ENCODE data around the gene KIF20B.
A peak's percentile ranks its signal among the peaks of the same experiment; 100 is the strongest.
"Not testable (repeated sequence)": the region's sequence is repeated elsewhere in the genome, so short reads cannot be mapped to it uniquely, and the experiment has no call there.

KIF20B gene

GRCh38 chr10:89776665-89777064, 75.3 kb downstream of the KIF20B start:
- DNase-seq (ENCODE audit: low read depth): no peak

GRCh38 chr10:89782470-89782869, 81.1 kb downstream of the KIF20B start:
- no peak for DNase-seq (ENCODE audit: low read depth)

- DNase-seq (ENCODE audit: low read depth): no peak
Observed at GRCh38 chr10:89783406-89783805, 82.0 kb downstream of the KIF20B start.

GRCh38 chr10:89785095-89785494, 83.7 kb downstream of the KIF20B start:
- no peak for DNase-seq (ENCODE audit: low read depth)

GRCh38 chr10:89789188-89789877, 87.9 kb downstream of the KIF20B start:
- no peak for DNase-seq (ENCODE audit: low read depth)

GRCh38 chr10:89792187-89792586, 90.8 kb downstream of the KIF20B start:
- DNase-seq (ENCODE audit: low read depth): no peak

GRCh38 chr10:89793649-89794254, 92.4 kb downstream of the KIF20B start:
- peak; percentile 12 for DNase-seq (ENCODE audit: low read depth)

- DNase-seq (ENCODE audit: low read depth): no peak
Observed at GRCh38 chr10:89795840-89796239, 94.5 kb downstream of the KIF20B start.

- DNase-seq (ENCODE audit: low read depth): no peak
Observed at GRCh38 chr10:89798092-89798491, 96.7 kb downstream of the KIF20B start.

GRCh38 chr10:89799573-89799972, 98.2 kb downstream of the KIF20B start:
- DNase-seq (ENCODE audit: low read depth): no peak

GRCh38 chr10:89805599-89806013, 104.2 kb downstream of the KIF20B start:
- no peak for DNase-seq (ENCODE audit: low read depth)

- DNase-seq (ENCODE audit: low read depth): no peak
Observed at GRCh38 chr10:89808842-89809241, 107.5 kb downstream of the KIF20B start.

- no peak for DNase-seq (ENCODE audit: low read depth)
Observed at GRCh38 chr10:89809766-89810165, 108.4 kb downstream of the KIF20B start.

- no peak for DNase-seq (ENCODE audit: low read depth)
Observed at GRCh38 chr10:89810908-89811525, 109.6 kb downstream of the KIF20B start.

- DNase-seq (ENCODE audit: low read depth): no peak
Observed at GRCh38 chr10:89813546-89813945, 112.2 kb downstream of the KIF20B start.

- no peak for DNase-seq (ENCODE audit: low read depth)
Observed at GRCh38 chr10:89814278-89814677, 112.9 kb downstream of the KIF20B start.

- DNase-seq (ENCODE audit: low read depth): no peak
Observed at GRCh38 chr10:89815049-89815853, 113.9 kb downstream of the KIF20B start.

- not testable (repeated sequence) for DNase-seq (ENCODE audit: low read depth)
Observed at GRCh38 chr10:89819008-89819407, 117.6 kb downstream of the KIF20B start.
